Measurements from ENCODE around the gene HLF. TPM values are rescaled to one million over a fixed set of nuclear protein-coding genes. Genes with fewer than 3 reads are reported as not detected.

HLF gene
- total and polyA plus RNA-seq, 4 donors: 8.0 to 59.3 (median 24.6) TPM

DNA sequence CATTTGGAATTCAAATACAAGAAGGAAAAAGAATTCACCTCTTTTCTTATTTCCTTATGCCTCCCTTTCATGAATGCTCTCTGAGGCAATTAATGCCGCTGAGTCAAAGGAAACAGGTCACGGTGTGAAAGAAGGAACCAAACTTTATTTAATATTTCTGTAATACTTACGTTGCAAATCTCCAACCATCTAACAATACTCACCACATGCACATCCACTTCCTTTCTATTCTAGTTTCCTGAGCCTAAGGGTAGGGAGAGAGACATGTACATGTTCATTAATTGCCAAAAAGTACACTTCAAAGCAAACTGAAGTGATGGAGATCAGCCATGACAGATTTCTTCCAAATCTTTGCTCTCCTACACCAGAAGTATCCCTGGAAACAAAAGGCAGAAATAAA is 47.9 kb upstream of the HLF start:
- Histone ChIP-seq H3K36me3 (ENCODE audit: control insufficient read depth in 4 of 4, insufficient read depth in 3 of 4, low read depth in 1 of 4, low read length in 3 of 4) (no peaks in the 10 kb centered on the region), H3K4me3 (ENCODE audit: low read depth in 1 of 3, low read length in 3 of 3) (no peak overlapping the region), H3K4me1 (ENCODE audit: control insufficient read depth in 4 of 4, insufficient read depth in 4 of 4, low read length in 3 of 4) (peaks cover 0 to 4% (median 1%) of the 10 kb centered on the region in 4 donors), H3K27ac (ENCODE audit: low read depth in 1 of 2, low read length in 2 of 2) (no peak overlapping the region), H3K9me3 (ENCODE audit: control insufficient read depth in 4 of 4, low read length in 3 of 4) (no peaks in the 10 kb centered on the region), H3K27me3 (ENCODE audit: control insufficient read depth in 4 of 4, insufficient read depth in 4 of 4, low read length in 3 of 4) (no peaks in the 10 kb centered on the region), H3K9ac (ENCODE audit: low read depth in 1 of 2, low read length in 2 of 2) (no peak overlapping the region)
- WGBS: 82% methylated on average over 3 of the region's 3 CpGs
- DNase-seq (ENCODE audit: low spot score): no peak
- TF ChIP-seq FOXA1 (IDR thresholded peaks at IDR 0.05): no peak
- TF ChIP-seq SP1 (IDR thresholded peaks at IDR 0.05): no peak
- no peak for TF ChIP-seq GABPA (IDR thresholded peaks at IDR 0.05 in 1 of 2, conservative IDR thresholded peaks at IDR 0.05 in 1 of 2)
- TF ChIP-seq YY1 (IDR thresholded peaks at IDR 0.05): no peak
- no peak for TF ChIP-seq HNF4G (IDR thresholded peaks at IDR 0.05)
- TF ChIP-seq, protein P1, sequence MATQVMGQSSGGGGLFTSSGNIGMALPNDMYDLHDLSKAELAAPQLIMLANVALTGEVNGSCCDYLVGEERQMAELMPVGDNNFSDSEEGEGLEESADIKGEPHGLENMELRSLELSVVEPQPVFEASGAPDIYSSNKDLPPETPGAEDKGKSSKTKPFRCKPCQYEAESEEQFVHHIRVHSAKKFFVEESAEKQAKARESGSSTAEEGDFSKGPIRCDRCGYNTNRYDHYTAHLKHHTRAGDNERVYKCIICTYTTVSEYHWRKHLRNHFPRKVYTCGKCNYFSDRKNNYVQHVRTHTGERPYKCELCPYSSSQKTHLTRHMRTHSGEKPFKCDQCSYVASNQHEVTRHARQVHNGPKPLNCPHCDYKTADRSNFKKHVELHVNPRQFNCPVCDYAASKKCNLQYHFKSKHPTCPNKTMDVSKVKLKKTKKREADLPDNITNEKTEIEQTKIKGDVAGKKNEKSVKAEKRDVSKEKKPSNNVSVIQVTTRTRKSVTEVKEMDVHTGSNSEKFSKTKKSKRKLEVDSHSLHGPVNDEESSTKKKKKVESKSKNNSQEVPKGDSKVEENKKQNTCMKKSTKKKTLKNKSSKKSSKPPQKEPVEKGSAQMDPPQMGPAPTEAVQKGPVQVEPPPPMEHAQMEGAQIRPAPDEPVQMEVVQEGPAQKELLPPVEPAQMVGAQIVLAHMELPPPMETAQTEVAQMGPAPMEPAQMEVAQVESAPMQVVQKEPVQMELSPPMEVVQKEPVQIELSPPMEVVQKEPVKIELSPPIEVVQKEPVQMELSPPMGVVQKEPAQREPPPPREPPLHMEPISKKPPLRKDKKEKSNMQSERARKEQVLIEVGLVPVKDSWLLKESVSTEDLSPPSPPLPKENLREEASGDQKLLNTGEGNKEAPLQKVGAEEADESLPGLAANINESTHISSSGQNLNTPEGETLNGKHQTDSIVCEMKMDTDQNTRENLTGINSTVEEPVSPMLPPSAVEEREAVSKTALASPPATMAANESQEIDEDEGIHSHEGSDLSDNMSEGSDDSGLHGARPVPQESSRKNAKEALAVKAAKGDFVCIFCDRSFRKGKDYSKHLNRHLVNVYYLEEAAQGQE (IDR thresholded peaks at IDR 0.05): no peak
- TF ChIP-seq RXRA (IDR thresholded peaks at IDR 0.05): no peak
- TF ChIP-seq HNF4A (conservative IDR thresholded peaks at IDR 0.05): no peak
- TF ChIP-seq EGR1 (IDR thresholded peaks at IDR 0.05; ENCODE audit: low read depth in 2 of 2): no peak
- TF ChIP-seq, protein P2, sequence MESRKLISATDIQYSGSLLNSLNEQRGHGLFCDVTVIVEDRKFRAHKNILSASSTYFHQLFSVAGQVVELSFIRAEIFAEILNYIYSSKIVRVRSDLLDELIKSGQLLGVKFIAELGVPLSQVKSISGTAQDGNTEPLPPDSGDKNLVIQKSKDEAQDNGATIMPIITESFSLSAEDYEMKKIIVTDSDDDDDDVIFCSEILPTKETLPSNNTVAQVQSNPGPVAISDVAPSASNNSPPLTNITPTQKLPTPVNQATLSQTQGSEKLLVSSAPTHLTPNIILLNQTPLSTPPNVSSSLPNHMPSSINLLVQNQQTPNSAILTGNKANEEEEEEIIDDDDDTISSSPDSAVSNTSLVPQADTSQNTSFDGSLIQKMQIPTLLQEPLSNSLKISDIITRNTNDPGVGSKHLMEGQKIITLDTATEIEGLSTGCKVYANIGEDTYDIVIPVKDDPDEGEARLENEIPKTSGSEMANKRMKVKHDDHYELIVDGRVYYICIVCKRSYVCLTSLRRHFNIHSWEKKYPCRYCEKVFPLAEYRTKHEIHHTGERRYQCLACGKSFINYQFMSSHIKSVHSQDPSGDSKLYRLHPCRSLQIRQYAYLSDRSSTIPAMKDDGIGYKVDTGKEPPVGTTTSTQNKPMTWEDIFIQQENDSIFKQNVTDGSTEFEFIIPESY (IDR thresholded peaks at IDR 0.05): no peak

DNA sequence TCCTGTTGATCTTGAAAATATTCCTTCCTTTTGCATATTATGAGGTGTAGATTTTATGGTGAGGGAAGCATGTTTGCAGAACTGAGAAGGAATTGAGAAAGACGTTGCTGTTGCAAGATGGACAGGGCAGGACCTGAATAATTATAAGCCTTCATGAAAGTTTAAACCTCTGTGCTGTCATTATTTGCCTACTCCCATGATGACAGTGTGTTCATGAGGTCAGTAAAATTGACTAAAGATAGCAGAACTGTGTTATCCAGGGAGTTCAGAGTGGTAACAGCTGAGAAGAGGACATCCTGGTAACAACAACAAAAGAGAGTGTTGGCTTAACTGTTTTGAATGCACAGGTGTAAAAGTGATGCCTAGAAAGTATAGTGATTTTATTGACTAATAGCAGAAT is 45.3 kb upstream of the HLF start:
- no peak for DNase-seq (ENCODE audit: low spot score)
- no peaks in the 10 kb centered on the region for H3K27me3 ChIP-seq (ENCODE audit: control insufficient read depth in 4 of 4, insufficient read depth in 4 of 4, low read length in 3 of 4)
- no peaks in the 10 kb centered on the region for H3K36me3 ChIP-seq (ENCODE audit: control insufficient read depth in 4 of 4, insufficient read depth in 3 of 4, low read depth in 1 of 4, low read length in 3 of 4)
- WGBS: 21% methylated on average over 1 of the region's 1 CpG
- H3K9me3 ChIP-seq (ENCODE audit: control insufficient read depth in 4 of 4, low read length in 3 of 4): no peaks in the 10 kb centered on the region
- H3K4me1 ChIP-seq (ENCODE audit: control insufficient read depth in 4 of 4, insufficient read depth in 4 of 4, low read length in 3 of 4): peaks cover 0 to 2% (median 0%) of the 10 kb centered on the region in 4 donors
- H3K27ac ChIP-seq (ENCODE audit: low read depth in 1 of 2, low read length in 2 of 2): no peak overlapping the region
- H3K4me3 ChIP-seq (ENCODE audit: low read depth in 1 of 3, low read length in 3 of 3): no peak overlapping the region
- H3K9ac ChIP-seq (ENCODE audit: low read depth in 1 of 2, low read length in 2 of 2): no peak overlapping the region
- TF ChIP-seq JUND (IDR thresholded peaks at IDR 0.05) (no peak), FOXA2 (IDR thresholded peaks at IDR 0.05) (no peak), YY1 (IDR thresholded peaks at IDR 0.05) (no peak), HNF4G (IDR thresholded peaks at IDR 0.05) (no peak), GABPA (IDR thresholded peaks at IDR 0.05 in 1 of 2, conservative IDR thresholded peaks at IDR 0.05 in 1 of 2) (no peak), HNF4A (conservative IDR thresholded peaks at IDR 0.05) (peak in 1 of 2 donors; percentile 5), TAF1 (conservative IDR thresholded peaks at IDR 0.05) (no peak), FOXA1 (IDR thresholded peaks at IDR 0.05) (no peak), RXRA (IDR thresholded peaks at IDR 0.05) (peak in 1 of 2 donors; percentile 31), EGR1 (IDR thresholded peaks at IDR 0.05; ENCODE audit: low read depth in 2 of 2) (no peak)
- TF ChIP-seq, protein P3, sequence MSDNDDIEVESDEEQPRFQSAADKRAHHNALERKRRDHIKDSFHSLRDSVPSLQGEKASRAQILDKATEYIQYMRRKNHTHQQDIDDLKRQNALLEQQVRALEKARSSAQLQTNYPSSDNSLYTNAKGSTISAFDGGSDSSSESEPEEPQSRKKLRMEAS (IDR thresholded peaks at IDR 0.05): no peak
- TF ChIP-seq, protein P1 (IDR thresholded peaks at IDR 0.05): no peak
- TF ChIP-seq, protein P2 (IDR thresholded peaks at IDR 0.05): no peak
- TF ChIP-seq, protein P4, sequence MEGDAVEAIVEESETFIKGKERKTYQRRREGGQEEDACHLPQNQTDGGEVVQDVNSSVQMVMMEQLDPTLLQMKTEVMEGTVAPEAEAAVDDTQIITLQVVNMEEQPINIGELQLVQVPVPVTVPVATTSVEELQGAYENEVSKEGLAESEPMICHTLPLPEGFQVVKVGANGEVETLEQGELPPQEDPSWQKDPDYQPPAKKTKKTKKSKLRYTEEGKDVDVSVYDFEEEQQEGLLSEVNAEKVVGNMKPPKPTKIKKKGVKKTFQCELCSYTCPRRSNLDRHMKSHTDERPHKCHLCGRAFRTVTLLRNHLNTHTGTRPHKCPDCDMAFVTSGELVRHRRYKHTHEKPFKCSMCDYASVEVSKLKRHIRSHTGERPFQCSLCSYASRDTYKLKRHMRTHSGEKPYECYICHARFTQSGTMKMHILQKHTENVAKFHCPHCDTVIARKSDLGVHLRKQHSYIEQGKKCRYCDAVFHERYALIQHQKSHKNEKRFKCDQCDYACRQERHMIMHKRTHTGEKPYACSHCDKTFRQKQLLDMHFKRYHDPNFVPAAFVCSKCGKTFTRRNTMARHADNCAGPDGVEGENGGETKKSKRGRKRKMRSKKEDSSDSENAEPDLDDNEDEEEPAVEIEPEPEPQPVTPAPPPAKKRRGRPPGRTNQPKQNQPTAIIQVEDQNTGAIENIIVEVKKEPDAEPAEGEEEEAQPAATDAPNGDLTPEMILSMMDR (IDR thresholded peaks at IDR 0.05; ENCODE audit: low read depth, low read length, missing input control): no peak
- TF ChIP-seq, protein P5, sequence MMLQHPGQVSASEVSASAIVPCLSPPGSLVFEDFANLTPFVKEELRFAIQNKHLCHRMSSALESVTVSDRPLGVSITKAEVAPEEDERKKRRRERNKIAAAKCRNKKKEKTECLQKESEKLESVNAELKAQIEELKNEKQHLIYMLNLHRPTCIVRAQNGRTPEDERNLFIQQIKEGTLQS (IDR thresholded peaks at IDR 0.05): no peak

Measured in liver (tissue), 9 donors.